Nephron progenitor cell (in vitro differentiated cells): Measurements from ENCODE around the gene SH3PXD2A.
A peak's percentile ranks its signal among the peaks of the same experiment; 100 is the strongest.
"Not testable (repeated sequence)": the region's sequence is repeated elsewhere in the genome, so short reads cannot be mapped to it uniquely, and the experiment has no call there.

Source experiments
- DNase-seq: peaks from one replicate; pipeline ENCODE4 v3.0.0; 2021
- H3K27ac Mint-ChIP-seq: 2 replicates; pipeline ENCODE4 v1.8.0; 2021; ENCODE audit warnings: mild to moderate bottlenecking, moderate library complexity, mixed read lengths
- H3K27me3 Mint-ChIP-seq: 2 replicates; pipeline ENCODE4 v1.8.0; 2021; ENCODE audit warnings: mild to moderate bottlenecking, low read depth, mixed read lengths; ENCODE audit not compliant: poor library complexity
- H3K36me3 Mint-ChIP-seq: 2 replicates; pipeline ENCODE4 v1.8.0; 2021; ENCODE audit warnings: low read depth, mixed read lengths
- H3K4me1 Mint-ChIP-seq: 2 replicates; pipeline ENCODE4 v1.8.0; 2021; ENCODE audit warnings: mixed read lengths
- H3K4me3 Mint-ChIP-seq: 2 replicates; pipeline ENCODE4 v1.8.0; 2021; ENCODE audit warnings: mild to moderate bottlenecking, moderate library complexity, mixed read lengths
- H3K9me3 Mint-ChIP-seq: 2 replicates; pipeline ENCODE4 v1.8.0; 2021; ENCODE audit warnings: mild to moderate bottlenecking, moderate library complexity, mixed read lengths
- CTCF ChIP-seq: fragments of 200-600 bp; sonication (generic); IDR thresholded peaks from 2 replicates; pipeline ENCODE4 v1.5.0; 2021; ENCODE audit warnings: antibody characterized with exemption

SH3PXD2A gene

DNA sequence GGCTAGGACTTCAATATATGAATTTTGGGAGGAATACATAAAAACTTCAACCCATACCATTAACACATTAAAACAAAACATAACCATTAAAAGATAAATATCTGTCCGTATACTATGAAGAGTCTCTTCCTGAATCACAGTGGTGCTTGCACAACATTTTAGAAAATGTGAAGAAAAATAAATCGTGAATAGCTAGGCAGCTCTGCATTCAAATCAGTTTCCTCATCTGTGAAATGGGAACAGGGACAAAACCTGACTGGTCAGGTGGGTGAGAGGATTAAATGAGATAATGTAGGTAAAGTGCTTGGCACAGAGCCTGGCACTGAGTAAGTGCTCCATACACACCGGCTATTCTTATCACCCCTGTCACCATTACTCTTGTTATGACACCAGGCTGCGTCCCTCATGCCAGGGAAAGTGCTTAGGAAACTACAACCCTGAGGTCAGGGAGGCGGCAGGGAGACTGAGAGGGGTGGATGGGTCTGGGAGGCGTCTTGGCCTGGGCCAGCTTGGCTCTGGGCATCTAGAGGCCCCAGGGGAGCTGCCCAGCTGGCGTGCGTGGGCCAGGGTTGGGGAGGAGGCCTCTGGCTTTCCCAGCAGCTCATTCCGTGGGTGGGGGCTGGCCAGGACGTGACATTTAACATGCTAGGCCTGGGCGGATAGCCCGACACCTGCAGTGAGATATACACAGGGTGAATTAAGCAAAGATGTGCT lies 78.3 kb downstream of the SH3PXD2A start:
- no peak for DNase-seq
- TF ChIP-seq CTCF: no peak
- peaks cover 31% of the 10 kb centered on the region for H3K36me3 Mint-ChIP-seq
- H3K27me3 Mint-ChIP-seq: peaks cover 10% of the 10 kb centered on the region
- H3K4me3 Mint-ChIP-seq: no peak overlapping the region
- peaks cover 24% of the 10 kb centered on the region for H3K4me1 Mint-ChIP-seq
- peaks cover 9% of the 10 kb centered on the region for H3K9me3 Mint-ChIP-seq
- peak overlapping the region; percentile 32 for H3K27ac Mint-ChIP-seq

DNA sequence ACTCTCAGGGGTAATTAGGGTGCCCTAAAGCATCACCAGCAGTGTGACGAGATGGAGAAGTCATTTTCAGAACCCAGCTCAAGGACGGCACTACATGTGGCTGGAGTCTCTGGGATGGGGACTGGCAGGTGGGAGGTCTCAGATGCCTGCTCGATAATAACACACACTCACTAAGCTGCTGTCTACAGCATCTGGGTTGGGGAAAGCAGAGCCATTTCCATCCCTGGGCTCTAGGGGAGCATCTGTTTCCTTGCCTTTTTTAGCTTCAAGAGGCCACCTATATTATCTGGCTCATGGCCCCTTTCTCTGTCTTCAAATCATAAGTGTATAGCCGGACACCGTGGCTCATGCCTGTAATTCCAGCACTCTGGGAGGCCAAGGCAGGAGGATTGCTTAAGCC lies 79.6 kb downstream of the SH3PXD2A start:
- TF ChIP-seq CTCF: no peak
- Mint-ChIP-seq H3K36me3 (peaks cover 20% of the 10 kb centered on the region), H3K27me3 (peaks cover 14% of the 10 kb centered on the region), H3K9me3 (peaks cover 9% of the 10 kb centered on the region), H3K27ac (no peak overlapping the region), H3K4me3 (no peak overlapping the region), H3K4me1 (peaks cover 28% of the 10 kb centered on the region)
- no peak for DNase-seq

- Mint-ChIP-seq H3K4me1 (peaks cover 45% of the 10 kb centered on the region), H3K4me3 (peak overlapping the region; percentile 80), H3K27me3 (peaks cover 20% of the 10 kb centered on the region), H3K36me3 (peaks cover 31% of the 10 kb centered on the region)
- not testable (repeated sequence) for H3K9me3 Mint-ChIP-seq, DNase-seq, H3K27ac Mint-ChIP-seq
Measured at GRCh38 chr10:103772846-103773245, 82.5 kb downstream of the SH3PXD2A start.

- TF ChIP-seq CTCF: no peak
- Mint-ChIP-seq H3K27ac (peak overlapping the region; percentile 89), H3K4me3 (peak overlapping the region; percentile 80), H3K36me3 (peaks cover 32% of the 10 kb centered on the region), H3K27me3 (peaks cover 20% of the 10 kb centered on the region), H3K9me3 (peaks cover 9% of the 10 kb centered on the region), H3K4me1 (peaks cover 51% of the 10 kb centered on the region)
- DNase-seq: peak; percentile 82
Measured at GRCh38 chr10:103772096-103772845, 83.1 kb downstream of the SH3PXD2A start.

- no peak for DNase-seq
- H3K9me3 Mint-ChIP-seq: peaks cover 9% of the 10 kb centered on the region
- H3K27me3 Mint-ChIP-seq: peaks cover 26% of the 10 kb centered on the region
- peaks cover 65% of the 10 kb centered on the region for H3K4me1 Mint-ChIP-seq
- no peak overlapping the region for H3K27ac Mint-ChIP-seq
- H3K4me3 Mint-ChIP-seq: no peak overlapping the region
- H3K36me3 Mint-ChIP-seq: peaks cover 26% of the 10 kb centered on the region
- no peak for TF ChIP-seq CTCF
Measured at GRCh38 chr10:103770139-103770538, 85.2 kb downstream of the SH3PXD2A start.

- peaks cover 16% of the 10 kb centered on the region for H3K36me3 Mint-ChIP-seq
- DNase-seq: no peak
- peaks cover 67% of the 10 kb centered on the region for H3K4me1 Mint-ChIP-seq
- H3K4me3 Mint-ChIP-seq: no peak overlapping the region
- no peak overlapping the region for H3K27ac Mint-ChIP-seq
- H3K27me3 Mint-ChIP-seq: peaks cover 27% of the 10 kb centered on the region
- peaks cover 3% of the 10 kb centered on the region for H3K9me3 Mint-ChIP-seq
- TF ChIP-seq CTCF: no peak
Measured at GRCh38 chr10:103769176-103769575, 86.2 kb downstream of the SH3PXD2A start.
